ENCODE data around the gene ARMH2.

Gene ARMH2

GRCh38 chr6:24832794-24833193, 34.1 kb upstream of the ARMH2 start:
- TF ChIP-seq, protein P1, sequence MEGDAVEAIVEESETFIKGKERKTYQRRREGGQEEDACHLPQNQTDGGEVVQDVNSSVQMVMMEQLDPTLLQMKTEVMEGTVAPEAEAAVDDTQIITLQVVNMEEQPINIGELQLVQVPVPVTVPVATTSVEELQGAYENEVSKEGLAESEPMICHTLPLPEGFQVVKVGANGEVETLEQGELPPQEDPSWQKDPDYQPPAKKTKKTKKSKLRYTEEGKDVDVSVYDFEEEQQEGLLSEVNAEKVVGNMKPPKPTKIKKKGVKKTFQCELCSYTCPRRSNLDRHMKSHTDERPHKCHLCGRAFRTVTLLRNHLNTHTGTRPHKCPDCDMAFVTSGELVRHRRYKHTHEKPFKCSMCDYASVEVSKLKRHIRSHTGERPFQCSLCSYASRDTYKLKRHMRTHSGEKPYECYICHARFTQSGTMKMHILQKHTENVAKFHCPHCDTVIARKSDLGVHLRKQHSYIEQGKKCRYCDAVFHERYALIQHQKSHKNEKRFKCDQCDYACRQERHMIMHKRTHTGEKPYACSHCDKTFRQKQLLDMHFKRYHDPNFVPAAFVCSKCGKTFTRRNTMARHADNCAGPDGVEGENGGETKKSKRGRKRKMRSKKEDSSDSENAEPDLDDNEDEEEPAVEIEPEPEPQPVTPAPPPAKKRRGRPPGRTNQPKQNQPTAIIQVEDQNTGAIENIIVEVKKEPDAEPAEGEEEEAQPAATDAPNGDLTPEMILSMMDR (IDR thresholded peaks at IDR 0.05; ENCODE audit: low read depth, low read length) = no peak
- no peak for DNase-seq
- Histone ChIP-seq H3K4me1 (no peaks in the 10 kb centered on the region), H3K36me3 (no peaks in the 10 kb centered on the region), H3K9me3 (no peaks in the 10 kb centered on the region), H3K4me3 (ENCODE audit: low read depth, low read length) (no peak overlapping the region), H3K27me3 (no peaks in the 10 kb centered on the region)

DNA sequence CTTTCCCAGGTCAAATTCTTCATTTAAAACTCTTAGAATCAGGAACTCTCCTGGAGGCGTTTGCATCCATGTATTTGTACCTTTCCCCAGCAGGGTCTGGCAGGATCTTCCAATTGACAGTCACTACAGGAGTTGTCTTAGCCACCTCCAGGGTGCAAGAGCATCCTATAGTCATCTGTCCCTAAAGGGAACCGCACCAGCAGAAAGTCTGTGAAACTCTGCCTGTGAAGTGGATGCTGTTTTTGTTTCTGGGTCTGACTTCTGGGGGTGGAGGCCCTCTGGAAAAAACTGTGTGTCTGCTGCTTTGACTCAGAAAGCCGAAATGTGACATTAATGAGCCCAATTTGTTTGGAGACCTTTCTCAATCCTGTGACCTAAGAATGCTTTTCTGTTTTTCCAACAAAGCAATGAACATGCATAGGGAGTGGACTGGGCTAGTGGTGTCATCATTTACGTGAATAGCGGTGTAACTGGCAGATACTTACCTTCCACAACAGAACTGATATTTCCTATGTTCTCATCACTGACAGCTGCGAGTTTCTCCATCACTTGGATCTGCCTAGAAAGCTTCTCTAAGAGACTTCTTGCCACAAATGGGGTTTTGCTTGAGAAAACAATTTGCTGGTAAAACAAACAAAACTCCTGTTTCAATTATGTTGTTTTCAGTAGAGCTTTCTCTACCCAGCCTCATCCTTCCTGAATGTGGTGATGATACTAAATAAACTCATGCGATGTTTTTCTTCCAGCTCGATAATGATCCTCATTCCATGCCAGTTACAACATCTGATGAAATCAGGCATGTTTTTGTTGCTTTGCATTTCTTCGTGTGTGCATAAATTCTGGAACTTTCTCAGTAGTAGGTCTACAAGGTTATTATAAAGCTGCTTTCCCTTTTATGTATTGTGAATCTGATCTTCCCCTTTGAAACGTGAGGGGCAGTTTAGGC, 33.3 kb upstream of the ARMH2 start:
- TF ChIP-seq, protein P1 (IDR thresholded peaks at IDR 0.05; ENCODE audit: low read depth, low read length) = no peak
- no peak for DNase-seq
- no peaks in the 10 kb centered on the region for H3K4me1 ChIP-seq
- H3K4me3 ChIP-seq (ENCODE audit: low read depth, low read length) = no peak overlapping the region
- H3K36me3 ChIP-seq = no peaks in the 10 kb centered on the region
- no peaks in the 10 kb centered on the region for H3K27me3 ChIP-seq
- H3K9me3 ChIP-seq = no peaks in the 10 kb centered on the region

DNA sequence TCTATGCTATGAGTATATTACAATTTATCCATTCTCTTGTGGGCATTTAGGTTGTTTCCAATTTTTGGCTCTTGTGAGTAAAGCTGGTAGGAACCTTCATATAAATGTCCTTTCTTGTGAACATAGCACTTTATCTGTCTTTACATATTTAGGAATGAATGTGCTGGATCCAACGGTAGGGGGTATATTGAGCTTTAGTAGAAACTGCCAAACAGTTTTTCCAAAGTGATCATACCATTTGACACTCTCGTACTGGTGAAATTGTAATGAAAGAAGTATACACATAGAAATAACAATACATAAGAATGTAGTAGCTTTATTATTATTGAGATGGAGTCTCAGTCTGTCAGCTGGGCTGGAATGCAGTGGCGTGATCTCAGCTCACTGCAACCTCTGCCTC, 30.9 kb upstream of the ARMH2 start:
- TF ChIP-seq, protein P1 (IDR thresholded peaks at IDR 0.05; ENCODE audit: low read depth, low read length) = peak; percentile 20
- DNase-seq = no peak
- peaks cover 7% of the 10 kb centered on the region for H3K4me1 ChIP-seq
- H3K27me3 ChIP-seq = no peaks in the 10 kb centered on the region
- H3K4me3 ChIP-seq (ENCODE audit: low read depth, low read length) = no peak overlapping the region
- no peaks in the 10 kb centered on the region for H3K9me3 ChIP-seq
- no peaks in the 10 kb centered on the region for H3K36me3 ChIP-seq

DNA sequence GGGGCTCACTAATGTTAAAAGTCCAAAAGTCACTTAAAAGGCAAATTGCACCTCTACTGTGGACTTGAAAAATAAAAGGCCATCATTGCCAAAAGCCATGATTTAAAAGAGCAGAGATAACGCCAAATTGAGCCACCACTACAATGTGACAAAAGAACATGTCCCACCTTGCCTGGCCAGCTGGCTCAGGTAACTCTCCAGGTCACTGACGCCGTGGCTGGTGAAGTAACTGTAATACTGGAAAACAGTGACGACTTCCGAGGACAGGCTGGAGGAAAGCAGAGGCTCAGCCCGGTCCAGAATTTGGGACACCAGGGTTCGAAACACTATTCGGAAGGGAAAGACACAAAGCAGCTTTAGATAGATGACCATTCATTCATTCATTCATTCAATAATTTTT, 29.3 kb upstream of the ARMH2 start:
- no peak for DNase-seq
- Histone ChIP-seq H3K36me3 (no peaks in the 10 kb centered on the region), H3K9me3 (no peaks in the 10 kb centered on the region), H3K4me1 (peaks cover 12% of the 10 kb centered on the region), H3K27me3 (no peaks in the 10 kb centered on the region), H3K4me3 (ENCODE audit: low read depth, low read length) (no peak overlapping the region)
- TF ChIP-seq, protein P1 (IDR thresholded peaks at IDR 0.05; ENCODE audit: low read depth, low read length) = no peak

GRCh38 chr6:24827162-24827561, 28.4 kb upstream of the ARMH2 start:
- Histone ChIP-seq H3K9me3 (no peaks in the 10 kb centered on the region), H3K36me3 (no peaks in the 10 kb centered on the region)
- TF ChIP-seq, protein P1 (IDR thresholded peaks at IDR 0.05; ENCODE audit: low read depth, low read length) = no peak

GRCh38 chr6:24825130-24825630, 26.5 kb upstream of the ARMH2 start:
- Histone ChIP-seq H3K9me3 (no peaks in the 10 kb centered on the region), H3K36me3 (no peaks in the 10 kb centered on the region), H3K27me3 (no peaks in the 10 kb centered on the region), H3K4me1 (peaks cover 12% of the 10 kb centered on the region), H3K4me3 (ENCODE audit: low read depth, low read length) (no peak overlapping the region)
- DNase-seq = peak; percentile 24
- TF ChIP-seq, protein P1 (IDR thresholded peaks at IDR 0.05; ENCODE audit: low read depth, low read length) = no peak

More at GRCh38 chr6:24827162-24827561, 28.4 kb upstream of the ARMH2 start:
- Histone ChIP-seq H3K27me3 (no peaks in the 10 kb centered on the region), H3K4me1 (peaks cover 12% of the 10 kb centered on the region), H3K4me3 (ENCODE audit: low read depth, low read length) (no peak overlapping the region)
- peak; percentile 13 for DNase-seq

All from BE2C (cell line).